ENCODE measurements around the gene NUP35.
"Not testable (repeated sequence)": the region's sequence is repeated elsewhere in the genome, so short reads cannot be mapped to it uniquely, and the experiment has no call there.

DNA sequence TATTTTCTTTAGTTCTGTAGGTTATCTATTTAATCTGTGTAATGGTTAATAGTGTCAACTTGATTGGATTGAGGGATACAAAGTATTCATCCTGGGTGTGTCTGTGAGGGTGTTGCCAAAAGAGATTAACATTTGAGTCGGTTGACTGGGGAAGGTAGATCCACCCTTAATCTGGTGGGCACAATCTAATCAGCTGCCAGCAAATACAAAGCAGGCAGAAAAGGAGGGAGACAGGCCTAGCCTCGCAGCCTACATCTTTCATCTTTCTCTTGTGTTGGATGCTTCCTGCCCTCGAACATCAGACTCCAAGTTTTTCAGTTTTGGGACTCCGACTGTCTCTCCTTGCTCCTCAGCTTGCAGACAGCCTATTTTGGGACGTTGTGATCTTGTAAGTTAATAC lies 42.7 kb downstream of the NUP35 start:
- TF ChIP-seq POLR2A (IDR thresholded peaks at IDR 0.05; ENCODE audit: low read depth, low read length); POLR2AphosphoS5 (IDR thresholded peaks at IDR 0.05; ENCODE audit: low read depth, low read length); TAF1 (IDR thresholded peaks at IDR 0.05; ENCODE audit: borderline replicate concordance, low read depth, low read length): not testable (repeated sequence)

Data from GM12892 (cell line).